Activated CD8-positive, alpha-beta memory T cell treated with anti-CD3 and anti-CD28 coated beads, Interleukin-2, amount 50 U/mL, for 1 hour (primary cell): Measurements from ENCODE around the gene SMARCD3.

Source experiments
- DNase-seq: peaks from one replicate; pipeline ENCODE4 v3.0.0-alpha.2; 2020; ENCODE audit errors: extremely low read depth

The SMARCD3 gene

GRCh38 chr7:151249034-151249731 is 689 bp upstream of the SMARCD3 start:
- no peak for DNase-seq

- no peak for DNase-seq
Measured at GRCh38 chr7:151247611-151248345, 716 bp downstream of the SMARCD3 start.

GRCh38 chr7:151246851-151247580 is 1.5 kb downstream of the SMARCD3 start:
- no peak for DNase-seq

- no peak for DNase-seq
Measured at GRCh38 chr7:151246102-151246850, 2.2 kb downstream of the SMARCD3 start.

GRCh38 chr7:151245360-151246101 is 3.0 kb downstream of the SMARCD3 start:
- DNase-seq: no peak

- DNase-seq: no peak
Measured at GRCh38 chr7:151244841-151245346, 3.6 kb downstream of the SMARCD3 start.

- DNase-seq: no peak
Measured at GRCh38 chr7:151244196-151244840, 4.2 kb downstream of the SMARCD3 start.

GRCh38 chr7:151243408-151244195 is 4.9 kb downstream of the SMARCD3 start:
- DNase-seq: no peak

- no peak for DNase-seq
Measured at GRCh38 chr7:151243045-151243349, 5.5 kb downstream of the SMARCD3 start.

GRCh38 chr7:151242159-151243044 is 6.1 kb downstream of the SMARCD3 start:
- DNase-seq: no peak

- no peak for DNase-seq
Measured at GRCh38 chr7:151241755-151242096, 6.8 kb downstream of the SMARCD3 start.

- no peak for DNase-seq
Measured at GRCh38 chr7:151240942-151241754, 7.3 kb downstream of the SMARCD3 start.

- no peak for DNase-seq
Measured at GRCh38 chr7:151240536-151240935, 8.0 kb downstream of the SMARCD3 start.

- DNase-seq: no peak
Measured at GRCh38 chr7:151239837-151240459, 8.5 kb downstream of the SMARCD3 start.

GRCh38 chr7:151238924-151239836 is 9.3 kb downstream of the SMARCD3 start:
- DNase-seq: no peak

- no peak for DNase-seq
Measured at GRCh38 chr7:151238190-151238810, 10.2 kb downstream of the SMARCD3 start.
